GM12872 (cell line): ENCODE results near the gene PDP2.

Source experiments
- CTCF ChIP-seq: IDR thresholded peaks from 3 replicates; pipeline ENCODE4 v1.5.1; 2011; ENCODE audit warnings: low read depth, mild to moderate bottlenecking, low read length, moderate library complexity; ENCODE audit not compliant: insufficient read depth

PDP2 gene

GRCh38 chr16:66901626-66902025 is 21.3 kb downstream of the PDP2 start:
- TF ChIP-seq CTCF, result no peak

- no peak for TF ChIP-seq CTCF
Observed at GRCh38 chr16:66902648-66903543, 22.6 kb downstream of the PDP2 start.

GRCh38 chr16:66903544-66904427 is 23.5 kb downstream of the PDP2 start:
- TF ChIP-seq CTCF, result no peak

- no peak for TF ChIP-seq CTCF
Observed at GRCh38 chr16:66904428-66904845, 24.1 kb downstream of the PDP2 start.

- TF ChIP-seq CTCF, result no peak
Observed at GRCh38 chr16:66904846-66905632, 24.7 kb downstream of the PDP2 start.

- TF ChIP-seq CTCF, result no peak
Observed at GRCh38 chr16:66905633-66906539, 25.6 kb downstream of the PDP2 start.
